Peyer's patch (tissue), 4 donors: ENCODE measurements around the gene WAPL. TPM values are rescaled to one million over a fixed set of nuclear protein-coding genes. Genes with fewer than 3 reads are reported as not detected.

Experiments used
- DNase-seq, 3 donors: peaks; one replicate each; pipeline ENCODE4 v3.0.0-alpha.2; 2017 to 2019
- H3K27ac ChIP-seq, 4 donors: fragments of 200-600 bp; sonication (generic); one replicate each; pipeline ENCODE4 v1.5.1; 2016 to 2019
- H3K27me3 ChIP-seq, 2 donors: fragments of 200-600 bp; sonication (generic); one replicate each; pipeline ENCODE4 v1.5.1; 2019
- H3K36me3 ChIP-seq, 3 donors: fragments of 200-600 bp; sonication (generic); one replicate each; pipeline ENCODE4 v1.5.1; 2016 to 2019
- H3K4me1 ChIP-seq, 4 donors: fragments of 200-600 bp; sonication (generic); one replicate each; pipeline ENCODE4 v1.5.1; 2016 to 2019
- H3K4me3 ChIP-seq, 4 donors: fragments of 200-600 bp; sonication (generic); 1 replicate in 3 of 4; 2 replicates in 1 of 4; pipeline ENCODE4 v1.5.1; 2016 to 2019; ENCODE audit warnings: mild to moderate bottlenecking in 1 of 4
- H3K9me3 ChIP-seq, 4 donors: fragments of 200-600 bp; sonication (generic); one replicate each; pipeline ENCODE4 v1.5.1; 2016 to 2019; ENCODE audit warnings: mild to moderate bottlenecking in 1 of 4
- CTCF ChIP-seq, 6 experiments: fragments of 450-650 bp in 4 of 6; fragments of 200-600 bp in 2 of 6; sonication (generic) in 1 of 6; IDR thresholded peaks; one replicate each; pipeline ENCODE4 v1.5.1; 2017 to 2019; ENCODE audit warnings: antibody characterized with exemption in 6 of 6, mild to moderate bottlenecking in 3 of 6, moderate library complexity in 1 of 6
- POLR2A ChIP-seq, 2 donors: fragments of 450-650 bp; IDR thresholded peaks; one replicate each; pipeline ENCODE4 v1.5.1; 2017; ENCODE audit warnings: antibody characterized with exemption in 2 of 2, mild to moderate bottlenecking in 2 of 2, moderate library complexity in 2 of 2
- small RNA-seq, 2 donors: library from RNA; depleted of rRNA; stranded (forward); fragments of <200 nt; gene quantifications; one replicate each; pipeline ENCODE3, GENCODE V24; 2016
- total RNA-seq, 4 donors: library from RNA; depleted of rRNA; stranded (reverse); fragments of >200 nt; gene quantifications; one replicate each; pipeline ENCODE4 v1.1.0, GENCODE V29; 2016

WAPL gene
- total RNA-seq, 4 donors from 2014 or later = 32.4 to 49.5 (median 45.1) TPM

GRCh38 chr10:86388119-86388704 is 133.4 kb downstream of the WAPL start:
- Histone ChIP-seq H3K4me1 (peaks cover 0 to 11% (median 2%) of the 10 kb centered on the region in 4 donors), H3K27me3 (no peaks in the 10 kb centered on the region), H3K27ac (no peak overlapping the region), H3K36me3 (no peaks in the 10 kb centered on the region), H3K9me3 (no peaks in the 10 kb centered on the region), H3K4me3 (no peak overlapping the region)
- TF ChIP-seq CTCF (IDR thresholded peaks at IDR 0.05) (no peak), POLR2A (IDR thresholded peaks at IDR 0.05) (no peak)
- no peak for DNase-seq

- DNase-seq = no peak
- Histone ChIP-seq H3K9me3 (no peaks in the 10 kb centered on the region), H3K4me1 (peaks cover 0 to 11% (median 2%) of the 10 kb centered on the region in 4 donors), H3K27me3 (no peaks in the 10 kb centered on the region), H3K27ac (no peak overlapping the region), H3K4me3 (no peak overlapping the region), H3K36me3 (no peaks in the 10 kb centered on the region)
- TF ChIP-seq CTCF (IDR thresholded peaks at IDR 0.05) = peak in 1 of 6 experiments; percentile 8
- TF ChIP-seq POLR2A (IDR thresholded peaks at IDR 0.05) = no peak
Measured at GRCh38 chr10:86387178-86387794, 134.3 kb downstream of the WAPL start.

GRCh38 chr10:86385806-86386205 is 135.8 kb downstream of the WAPL start:
- no peaks in the 10 kb centered on the region for H3K27me3 ChIP-seq
- H3K4me3 ChIP-seq = no peak overlapping the region
- H3K9me3 ChIP-seq = no peaks in the 10 kb centered on the region
- DNase-seq = no peak
- no peak overlapping the region for H3K27ac ChIP-seq
- H3K36me3 ChIP-seq = no peaks in the 10 kb centered on the region
- H3K4me1 ChIP-seq = peaks cover 0 to 11% (median 2%) of the 10 kb centered on the region in 4 donors
- TF ChIP-seq CTCF (IDR thresholded peaks at IDR 0.05) = no peak
- TF ChIP-seq POLR2A (IDR thresholded peaks at IDR 0.05) = no peak

Small RNA genes lying within 50 kb of the gene (small RNA-seq; reads per million reads assigned to genes)
- gene RNU6-780P = 0 reads per million in 2 donors

Other genes starting within 250 kb of the WAPL start
- gene GRID1, start 155.0 kb downstream of the WAPL start, total RNA-seq = 10 to 100 TPM in 1 of 4 donors, 1 to 10 TPM in 2, under 1 TPM in 1; 0.35 to 10.7 (median 1.3) TPM
- gene OPN4, start 132.8 kb upstream of the WAPL start, total RNA-seq = not detected
- gene LDB3, start 146.7 kb upstream of the WAPL start, total RNA-seq = 1 to 10 TPM; 1.3 to 9.1 (median 2.3) TPM
- gene BMPR1A, start 234.8 kb upstream of the WAPL start, total RNA-seq = 10 to 100 TPM; 17.1 to 40.1 (median 24.9) TPM